Adrenal gland (tissue), 12 donors: ENCODE data around the gene ODAM. TPM values are rescaled to one million over a fixed set of nuclear protein-coding genes. Genes with fewer than 3 reads are reported as not detected.

ENCODE experiments used
- DNase-seq, 7 donors: peaks; one replicate each; pipeline ENCODE4 v3.0.0-alpha.2; 2019 to 2020
- H3K27ac ChIP-seq, 5 donors: fragments of 200-600 bp; sonication (generic) in 4 of 5; 1 replicate in 3 of 5; 2 replicates in 2 of 5; pipeline versions ENCODE4 v1.5.1 to v1.8.0; 2016 to 2020; ENCODE audit warnings: mild to moderate bottlenecking in 1 of 5
- H3K27me3 ChIP-seq: fragments of 200-600 bp; 2 replicates; pipeline ENCODE4 v1.8.0; 2021
- H3K36me3 ChIP-seq, 2 donors: fragments of 200-600 bp; replicated peaks in 1 of 2; 1 replicate in 1 of 2; 2 replicates in 1 of 2; pipeline versions ENCODE4 v1.5.1 to v1.8.0; 2018 to 2022
- H3K4me1 ChIP-seq, 2 donors: fragments of 200-600 bp; replicated peaks in 1 of 2; 1 replicate in 1 of 2; 2 replicates in 1 of 2; pipeline versions ENCODE4 v1.5.1 to v1.8.0; 2018 to 2021
- H3K4me3 ChIP-seq, 4 donors: fragments of 200-600 bp; sonication (generic) in 3 of 4; one replicate each; pipeline ENCODE4 v1.5.1; 2016 to 2018
- H3K9me3 ChIP-seq, 3 donors: fragments of 200-600 bp; sonication (generic) in 1 of 3; replicated peaks in 1 of 3; 1 replicate in 2 of 3; 2 replicates in 1 of 3; pipeline versions ENCODE4 v1.5.1 to v1.8.0; 2016 to 2021
- POLR2A ChIP-seq, 2 donors: fragments of 450-650 bp; IDR thresholded peaks; one replicate each; pipeline ENCODE4 v1.6.1; 2017; ENCODE audit warnings: antibody characterized with exemption in 2 of 2, mild to moderate bottlenecking in 2 of 2, moderate library complexity in 1 of 2
- WGBS, 4 donors: extraction: QIAGEN DNeasy Blood & Tissue Kit in 2 of 4; methylation state at CpG; one replicate each; pipeline versions ENCODE4 v1.1.5 to v1.1.7; 2013 to 2017; 5-methylcytosine and 5-hydroxymethylcytosine counted together
- intact Hi-C, 2 donors: fragments of 100-400 bp; cut with DNase I; formaldehyde crosslinking; loops; one replicate each; pipeline versions ENCODE4 v1.14.1 to v1.15.0; 2022 to 2023
- polyA plus RNA-seq, 3 donors: library from polyadenylated mRNA; stranded (reverse); fragments of 200-250 nt in 2 of 3; fragments of 350-450 nt in 1 of 3; fragmentation: Illumina TruSeq in 1 of 3; extraction: RNeasy Lipid Tissue Mini Kit (QIAGEN cat#74804) in 1 of 3; gene quantifications; one replicate each; pipeline ENCODE4 v1.2.3, GENCODE V29; 2013 to 2014
- total RNA-seq, 9 donors: library from RNA; depleted of rRNA in 4 of 9; stranded (reverse); fragments of >200 nt in 4 of 9; fragments of 120-200 nt in 1 of 9; fragmentation: NEBNext Ultra II Directional in 1 of 9; extraction: Animal tissue kit (Norgen Biotek cat#: 25700) in 1 of 9; gene quantifications; one replicate each; pipeline versions ENCODE4 v1.1.0 to v1.2.4, GENCODE V29; 2013 to 2023
- TF ChIP-seq, protein P1 (sequence below), 6 experiments: fragments of 450-650 bp in 4 of 6; fragments of 200-600 bp in 2 of 6; sonication (generic) in 1 of 6; IDR thresholded peaks; 1 replicate in 5 of 6; 2 replicates in 1 of 6; pipeline versions ENCODE4 v1.5.1 to v1.8.0; 2016 to 2021; ENCODE audit warnings: antibody characterized with exemption in 6 of 6, mild to moderate bottlenecking in 2 of 6, moderate library complexity in 1 of 6
- donor health status: healthy with polysubstance abuse.
- donor health status: Bipolar disorder and iron deficiency.
- donor health status: DM: yes; HTN: yes; CAD: no.
- donor health status: DM: no; HTN: no; CAD: no.
- donor health status: DM: no; HTN: no; CAD: no.
- donor health status: DM: yes; HTN: yes; CAD: no.

ODAM gene
- total and polyA plus RNA-seq, 12 donors, result 0.17 to 2.9 (median 0.48) TPM; not detected in 4

DNA sequence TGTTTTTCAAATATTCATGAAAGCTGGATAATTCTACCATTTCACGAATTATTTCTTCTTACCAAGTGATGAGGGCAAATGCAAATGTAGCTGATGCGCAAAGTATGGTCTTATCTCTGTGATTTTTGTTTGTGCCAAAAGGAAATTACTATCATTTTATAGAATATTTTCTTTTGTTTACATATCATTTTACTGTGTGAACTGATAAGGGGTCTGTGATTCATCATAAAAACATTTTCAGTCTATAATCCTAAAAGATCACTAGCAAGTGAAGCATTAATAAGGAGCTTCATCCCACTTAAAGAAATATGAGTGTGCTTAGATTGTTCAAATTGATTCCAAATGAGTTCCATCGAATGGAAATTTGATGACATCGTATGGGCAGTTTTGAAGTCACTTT lies 47.6 kb downstream of the ODAM start:
- TF ChIP-seq POLR2A (IDR thresholded peaks at IDR 0.05), result no peak
- TF ChIP-seq, protein P1, sequence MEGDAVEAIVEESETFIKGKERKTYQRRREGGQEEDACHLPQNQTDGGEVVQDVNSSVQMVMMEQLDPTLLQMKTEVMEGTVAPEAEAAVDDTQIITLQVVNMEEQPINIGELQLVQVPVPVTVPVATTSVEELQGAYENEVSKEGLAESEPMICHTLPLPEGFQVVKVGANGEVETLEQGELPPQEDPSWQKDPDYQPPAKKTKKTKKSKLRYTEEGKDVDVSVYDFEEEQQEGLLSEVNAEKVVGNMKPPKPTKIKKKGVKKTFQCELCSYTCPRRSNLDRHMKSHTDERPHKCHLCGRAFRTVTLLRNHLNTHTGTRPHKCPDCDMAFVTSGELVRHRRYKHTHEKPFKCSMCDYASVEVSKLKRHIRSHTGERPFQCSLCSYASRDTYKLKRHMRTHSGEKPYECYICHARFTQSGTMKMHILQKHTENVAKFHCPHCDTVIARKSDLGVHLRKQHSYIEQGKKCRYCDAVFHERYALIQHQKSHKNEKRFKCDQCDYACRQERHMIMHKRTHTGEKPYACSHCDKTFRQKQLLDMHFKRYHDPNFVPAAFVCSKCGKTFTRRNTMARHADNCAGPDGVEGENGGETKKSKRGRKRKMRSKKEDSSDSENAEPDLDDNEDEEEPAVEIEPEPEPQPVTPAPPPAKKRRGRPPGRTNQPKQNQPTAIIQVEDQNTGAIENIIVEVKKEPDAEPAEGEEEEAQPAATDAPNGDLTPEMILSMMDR (IDR thresholded peaks at IDR 0.05), result no peak
- 57 to 89% (median 71%) methylated on average over 4 of the region's 4 CpGs for WGBS, 4 donors
- H3K4me3 ChIP-seq, result no peak overlapping the region
- no peak overlapping the region for H3K27ac ChIP-seq
- DNase-seq, result no peak
- no peaks in the 10 kb centered on the region for H3K36me3 ChIP-seq
- intact Hi-C loops, result no loop called here
- no peaks in the 10 kb centered on the region for H3K27me3 ChIP-seq
- H3K4me1 ChIP-seq, result no peaks in the 10 kb centered on the region
- peaks cover 0 to 4% (median 0%) of the 10 kb centered on the region in 3 donors for H3K9me3 ChIP-seq

DNA sequence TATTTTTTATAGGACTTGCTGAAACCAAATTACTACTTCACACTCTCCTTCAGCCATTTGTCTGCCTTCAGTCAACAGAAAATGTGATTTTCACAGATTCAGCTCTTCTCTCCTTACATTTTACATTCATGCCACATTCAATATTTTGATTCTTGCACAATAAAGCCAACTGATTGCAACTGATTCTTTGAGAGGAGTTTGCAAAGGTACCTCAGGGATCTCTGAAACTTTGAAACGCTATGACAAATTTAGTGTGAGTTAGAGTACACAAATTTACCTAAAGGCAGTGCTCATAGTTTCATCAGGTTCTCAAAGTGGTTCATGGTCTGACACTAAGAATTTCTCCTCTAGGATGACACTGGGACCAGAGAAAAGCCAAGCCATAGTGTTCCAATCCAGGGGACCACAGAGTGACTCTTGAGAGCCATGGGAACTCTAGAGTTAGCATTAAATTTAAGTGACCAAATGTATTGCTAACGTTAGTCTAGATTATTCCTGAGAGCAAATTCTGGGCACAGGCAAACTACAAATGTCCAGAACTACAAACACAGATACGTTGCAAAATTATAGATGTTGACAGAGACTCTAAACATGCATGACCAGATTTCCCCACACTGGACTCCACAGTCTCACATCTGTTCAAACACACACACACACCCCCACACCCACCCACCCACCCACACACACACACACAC lies 55.9 kb downstream of the ODAM start:
- TF ChIP-seq, protein P1 (IDR thresholded peaks at IDR 0.05), result no peak
- no peak for TF ChIP-seq POLR2A (IDR thresholded peaks at IDR 0.05)
- no peak for DNase-seq
- H3K4me3 ChIP-seq, result no peak overlapping the region
- 34 to 69% (median 52%) methylated on average over 2 to 3 of the region's 3 CpGs for WGBS, 4 donors
- H3K9me3 ChIP-seq, result no peaks in the 10 kb centered on the region
- H3K27ac ChIP-seq, result no peak overlapping the region
- no peaks in the 10 kb centered on the region for H3K27me3 ChIP-seq
- H3K4me1 ChIP-seq, result no peaks in the 10 kb centered on the region
- intact Hi-C loops, result no loop called here
- no peaks in the 10 kb centered on the region for H3K36me3 ChIP-seq

DNA sequence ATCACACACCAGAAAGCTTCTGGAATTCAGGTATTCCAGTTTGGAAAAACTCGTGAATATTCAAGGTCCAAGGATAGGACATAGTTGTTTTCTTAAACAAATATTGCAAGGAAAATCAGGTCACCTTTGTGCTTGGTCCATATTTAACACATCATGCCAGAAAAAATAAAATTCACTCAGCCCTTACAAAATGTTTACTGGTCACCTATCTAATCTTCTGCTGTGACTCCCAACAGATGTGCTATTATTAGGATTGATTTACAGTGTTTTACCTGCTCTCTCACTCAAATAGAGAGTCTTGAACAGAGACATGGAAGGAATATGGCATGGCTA lies 56.4 kb downstream of the ODAM start:
- no peak for TF ChIP-seq POLR2A (IDR thresholded peaks at IDR 0.05)
- TF ChIP-seq, protein P1 (IDR thresholded peaks at IDR 0.05), result no peak
- WGBS, 4 donors, result 25 to 47% (median 38%) methylated on average over 1 of the region's 1 CpG

More for the DNA sequence above, 56.4 kb downstream of the ODAM start:
- no peak for DNase-seq
- no peak overlapping the region for H3K4me3 ChIP-seq
- H3K27ac ChIP-seq, result no peak overlapping the region
- intact Hi-C loops, result no loop called here
- H3K9me3 ChIP-seq, result no peaks in the 10 kb centered on the region
- H3K27me3 ChIP-seq, result no peaks in the 10 kb centered on the region
- no peaks in the 10 kb centered on the region for H3K36me3 ChIP-seq
- no peaks in the 10 kb centered on the region for H3K4me1 ChIP-seq

Other genes starting within 250 kb of the ODAM start
- not detected for gene CSN2, start 230.0 kb upstream of the ODAM start, total RNA-seq
- gene CSN2, start 230.0 kb upstream of the ODAM start, polyA plus RNA-seq, result not detected
- gene STATH, start 199.8 kb upstream of the ODAM start, total RNA-seq, result not detected
- gene STATH, start 199.8 kb upstream of the ODAM start, polyA plus RNA-seq, result not detected
- not detected for gene HTN3, start 167.3 kb upstream of the ODAM start, total RNA-seq
- gene HTN3, start 167.3 kb upstream of the ODAM start, polyA plus RNA-seq, result under 1 TPM in 1 of 3 donors, not detected in 2; 0.57 TPM
- not detected for gene HTN1, start 145.3 kb upstream of the ODAM start, total RNA-seq
- gene HTN1, start 145.3 kb upstream of the ODAM start, polyA plus RNA-seq, result not detected
- gene PRR27, start 41.5 kb upstream of the ODAM start, total RNA-seq, result not detected
- gene PRR27, start 41.5 kb upstream of the ODAM start, polyA plus RNA-seq, result not detected
- gene FDCSP, start 30.4 kb downstream of the ODAM start, total RNA-seq, result not detected
- under 1 TPM in 1 of 3 donors, not detected in 2; 0.47 TPM for gene FDCSP, start 30.4 kb downstream of the ODAM start, polyA plus RNA-seq
- gene CSN3, start 46.9 kb downstream of the ODAM start, total RNA-seq, result not detected
- gene CSN3, start 46.9 kb downstream of the ODAM start, polyA plus RNA-seq, result not detected
- not detected for gene CABS1, start 139.3 kb downstream of the ODAM start, total RNA-seq
- gene CABS1, start 139.3 kb downstream of the ODAM start, polyA plus RNA-seq, result not detected
- not detected for gene SMR3A, start 165.0 kb downstream of the ODAM start, total RNA-seq
- gene SMR3A, start 165.0 kb downstream of the ODAM start, polyA plus RNA-seq, result not detected
- gene SMR3B, start 187.4 kb downstream of the ODAM start, total RNA-seq, result 1 to 10 TPM in 1 of 9 donors, under 1 TPM in 1, not detected in 7; 0.47 to 1.5 TPM
- gene SMR3B, start 187.4 kb downstream of the ODAM start, polyA plus RNA-seq, result 1 to 10 TPM in 1 of 3 donors, not detected in 2; 8.9 TPM
- gene OPRPN, start 202.2 kb downstream of the ODAM start, total RNA-seq, result not detected
- gene OPRPN, start 202.2 kb downstream of the ODAM start, polyA plus RNA-seq, result not detected